Endothelial cell (in vitro differentiated cells): ENCODE results near the gene TRNP1. TPM values are rescaled to one million over a fixed set of nuclear protein-coding genes. Genes with fewer than 3 reads are reported as not detected.
A peak's percentile ranks its signal among the peaks of the same experiment; 100 is the strongest.
"Not testable (repeated sequence)": the region's sequence is repeated elsewhere in the genome, so short reads cannot be mapped to it uniquely, and the experiment has no call there.

Source experiments
- DNase-seq: peaks from one replicate; pipeline ENCODE4 v3.0.0; 2021; ENCODE audit warnings: low spot score
- H3K27ac Mint-ChIP-seq: one replicate; pipeline ENCODE4 v1.8.0; 2021; ENCODE audit warnings: mixed read lengths, inconsistent platforms; ENCODE audit not compliant: unreplicated experiment
- H3K27me3 Mint-ChIP-seq: one replicate; pipeline ENCODE4 v1.8.0; 2021; ENCODE audit warnings: mild to moderate bottlenecking, moderate library complexity, mixed read lengths, inconsistent platforms; ENCODE audit not compliant: unreplicated experiment
- H3K36me3 Mint-ChIP-seq: one replicate; pipeline ENCODE4 v1.8.0; 2021; ENCODE audit warnings: mild to moderate bottlenecking, low read depth, mixed read lengths, inconsistent platforms; ENCODE audit not compliant: unreplicated experiment
- H3K4me1 Mint-ChIP-seq: one replicate; pipeline ENCODE4 v1.8.0; 2021; ENCODE audit warnings: mild to moderate bottlenecking, mixed read lengths, inconsistent platforms; ENCODE audit not compliant: unreplicated experiment
- H3K4me3 Mint-ChIP-seq: one replicate; pipeline ENCODE4 v1.8.0; 2021; ENCODE audit warnings: mild to moderate bottlenecking, mixed read lengths, inconsistent platforms; ENCODE audit not compliant: unreplicated experiment
- H3K9me3 Mint-ChIP-seq: one replicate; pipeline ENCODE4 v1.8.0; 2021; ENCODE audit warnings: mixed read lengths, inconsistent platforms; ENCODE audit not compliant: unreplicated experiment
- long read RNA-seq: library from polyadenylated mRNA; unstranded; transcript quantifications from one replicate; pipeline ENCODE4 v2.0.0, GENCODE V29; 2020; ENCODE audit not compliant: unreplicated experiment
- total RNA-seq: library from RNA; stranded (reverse); fragmentation: NEBNext Ultra II Directional; extraction: Animal tissue kit (Norgen Biotek cat#: 25700); gene quantifications from one replicate; pipeline ENCODE4 v1.2.1, GENCODE V29; 2021; ENCODE audit not compliant: unreplicated experiment
- TF ChIP-seq, protein P1 (sequence below): fragments of 200-600 bp; sonication (generic); IDR thresholded peaks from one replicate; pipeline ENCODE4 v1.5.0; 2021; ENCODE audit warnings: antibody characterized with exemption; ENCODE audit not compliant: unreplicated experiment

Gene TRNP1, protein sequence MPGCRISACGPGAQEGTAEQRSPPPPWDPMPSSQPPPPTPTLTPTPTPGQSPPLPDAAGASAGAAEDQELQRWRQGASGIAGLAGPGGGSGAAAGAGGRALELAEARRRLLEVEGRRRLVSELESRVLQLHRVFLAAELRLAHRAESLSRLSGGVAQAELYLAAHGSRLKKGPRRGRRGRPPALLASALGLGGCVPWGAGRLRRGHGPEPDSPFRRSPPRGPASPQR
- total RNA-seq, result 4.2 TPM
- long read RNA-seq, result 0 reads

DNA sequence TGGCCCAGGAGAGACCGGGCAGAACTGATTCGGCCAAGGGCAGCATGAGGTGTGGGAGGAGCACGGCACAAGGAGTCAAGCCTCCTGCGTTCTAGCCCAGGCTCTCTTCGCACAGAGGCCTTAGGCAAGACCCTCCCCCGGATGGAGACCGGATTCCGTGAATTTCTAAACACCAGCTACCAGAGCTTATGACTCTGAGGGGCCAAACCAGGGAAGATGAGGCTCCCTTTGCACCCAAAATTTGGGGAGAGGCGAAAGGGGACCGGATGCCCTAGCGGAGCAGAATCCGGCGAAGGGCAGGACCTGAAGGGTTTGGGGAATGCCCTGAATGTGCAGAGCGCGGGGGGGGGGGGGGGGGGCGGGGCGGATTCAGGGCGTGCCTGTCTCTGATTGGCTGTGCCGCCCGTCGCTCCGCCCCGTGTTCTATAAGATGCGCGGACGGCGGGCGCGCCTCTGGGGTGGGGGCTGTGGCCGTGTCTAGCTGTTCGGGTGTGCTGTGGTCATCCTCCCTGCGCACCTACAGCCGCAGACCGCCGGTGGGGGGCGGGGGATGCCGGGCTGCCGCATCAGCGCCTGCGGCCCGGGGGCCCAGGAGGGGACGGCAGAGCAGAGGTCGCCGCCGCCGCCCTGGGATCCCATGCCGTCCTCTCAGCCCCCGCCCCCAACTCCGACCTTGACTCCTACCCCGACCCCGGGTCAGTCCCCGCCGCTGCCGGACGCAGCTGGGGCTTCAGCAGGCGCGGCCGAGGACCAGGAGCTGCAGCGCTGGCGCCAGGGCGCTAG is at the start of gene TRNP1:
Gene TRNP1, plus strand, starts transcription at position 456 of the 783 bp plus-strand sequence. Its CDS starts 95 bp downstream, at position 551.
- Mint-ChIP-seq H3K9me3 (no peaks in the 10 kb centered on the region), H3K27ac (no peak within 1 kb of the TSS), H3K4me3 (peak within 1 kb of the TSS; percentile 88), H3K36me3 (no peaks in the 10 kb centered on the region), H3K4me1 (peaks cover 11% of the 10 kb centered on the region), H3K27me3 (peaks cover 19% of the 10 kb centered on the region)
- peak; percentile 57 for DNase-seq
- TF ChIP-seq, protein P1, sequence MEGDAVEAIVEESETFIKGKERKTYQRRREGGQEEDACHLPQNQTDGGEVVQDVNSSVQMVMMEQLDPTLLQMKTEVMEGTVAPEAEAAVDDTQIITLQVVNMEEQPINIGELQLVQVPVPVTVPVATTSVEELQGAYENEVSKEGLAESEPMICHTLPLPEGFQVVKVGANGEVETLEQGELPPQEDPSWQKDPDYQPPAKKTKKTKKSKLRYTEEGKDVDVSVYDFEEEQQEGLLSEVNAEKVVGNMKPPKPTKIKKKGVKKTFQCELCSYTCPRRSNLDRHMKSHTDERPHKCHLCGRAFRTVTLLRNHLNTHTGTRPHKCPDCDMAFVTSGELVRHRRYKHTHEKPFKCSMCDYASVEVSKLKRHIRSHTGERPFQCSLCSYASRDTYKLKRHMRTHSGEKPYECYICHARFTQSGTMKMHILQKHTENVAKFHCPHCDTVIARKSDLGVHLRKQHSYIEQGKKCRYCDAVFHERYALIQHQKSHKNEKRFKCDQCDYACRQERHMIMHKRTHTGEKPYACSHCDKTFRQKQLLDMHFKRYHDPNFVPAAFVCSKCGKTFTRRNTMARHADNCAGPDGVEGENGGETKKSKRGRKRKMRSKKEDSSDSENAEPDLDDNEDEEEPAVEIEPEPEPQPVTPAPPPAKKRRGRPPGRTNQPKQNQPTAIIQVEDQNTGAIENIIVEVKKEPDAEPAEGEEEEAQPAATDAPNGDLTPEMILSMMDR, result no peak

DNA sequence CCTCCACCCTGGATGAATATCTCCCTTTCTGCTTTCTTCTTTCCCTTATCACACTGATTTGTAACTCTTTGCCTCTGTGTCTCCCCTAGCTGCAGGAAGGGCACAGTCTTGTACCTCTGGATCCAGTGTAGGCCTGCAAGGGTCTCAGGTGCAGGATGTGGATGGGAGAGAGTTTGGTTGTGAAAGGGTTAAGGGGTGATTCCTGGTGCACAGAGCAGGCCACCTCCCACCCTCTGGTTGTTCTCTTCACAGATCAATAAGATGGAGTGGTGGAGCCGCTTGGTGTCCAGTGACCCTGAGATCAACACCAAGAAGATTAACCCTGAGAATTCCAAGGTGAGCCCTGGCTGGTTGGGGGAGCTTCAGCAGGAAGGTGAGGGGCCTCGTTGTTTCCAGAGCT is 48.4 kb upstream of the TRNP1 start:
- no peak for DNase-seq
- no peaks in the 10 kb centered on the region for H3K4me1 Mint-ChIP-seq
- H3K36me3 Mint-ChIP-seq, result peaks cover 22% of the 10 kb centered on the region
- H3K9me3 Mint-ChIP-seq, result no peaks in the 10 kb centered on the region
- H3K27ac Mint-ChIP-seq, result no peak overlapping the region
- H3K27me3 Mint-ChIP-seq, result peaks cover 1% of the 10 kb centered on the region
- TF ChIP-seq, protein P1, result no peak
- no peak overlapping the region for H3K4me3 Mint-ChIP-seq

DNA sequence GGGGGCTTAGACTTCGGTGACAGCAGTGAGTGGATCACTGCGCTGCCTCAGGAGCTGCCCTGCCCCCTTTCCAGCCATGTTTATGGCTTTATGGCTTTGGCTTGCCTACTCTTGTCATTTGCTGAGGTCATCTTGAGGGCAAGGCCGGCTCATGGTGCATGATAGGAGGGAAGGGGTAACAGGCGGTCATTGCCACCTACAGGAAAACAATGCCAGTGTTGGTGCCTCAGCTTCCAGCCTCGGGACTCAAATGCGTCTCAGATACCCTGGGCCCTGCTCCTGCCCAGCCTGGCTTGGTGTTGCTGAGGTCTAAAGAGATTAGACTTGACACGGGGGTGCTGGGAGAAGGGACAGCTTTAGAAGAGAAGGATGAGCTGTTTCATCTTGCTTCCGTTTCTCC is 47.8 kb upstream of the TRNP1 start:
- Mint-ChIP-seq H3K36me3 (peaks cover 22% of the 10 kb centered on the region), H3K4me3 (peak overlapping the region; percentile 42), H3K27ac (no peak overlapping the region), H3K27me3 (peaks cover 1% of the 10 kb centered on the region), H3K9me3 (no peaks in the 10 kb centered on the region), H3K4me1 (no peaks in the 10 kb centered on the region)
- TF ChIP-seq, protein P1, result no peak
- DNase-seq, result no peak

DNA sequence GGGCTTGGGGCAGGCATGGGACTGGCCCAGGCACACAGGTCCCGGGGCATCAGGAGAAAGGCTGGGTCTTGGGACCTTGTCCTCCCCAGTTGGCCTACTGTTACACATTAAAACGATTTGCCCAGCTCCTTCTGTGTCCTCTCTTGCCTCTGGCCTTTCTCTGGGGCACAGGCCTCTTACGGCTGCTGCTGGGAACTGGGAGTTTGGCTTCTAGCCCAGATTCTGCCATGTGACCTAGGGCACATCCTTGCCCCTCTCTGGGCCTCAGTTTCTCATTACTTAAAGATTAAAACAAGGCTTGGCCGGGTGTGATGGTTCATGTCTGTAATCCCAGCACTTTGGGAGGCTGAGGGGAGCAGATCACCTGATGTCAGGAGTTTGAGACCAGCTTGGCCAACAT is 47.2 kb upstream of the TRNP1 start:
- peaks cover 4% of the 10 kb centered on the region for H3K27me3 Mint-ChIP-seq
- no peaks in the 10 kb centered on the region for H3K4me1 Mint-ChIP-seq
- DNase-seq, result no peak
- no peak overlapping the region for H3K27ac Mint-ChIP-seq
- TF ChIP-seq, protein P1, result no peak
- H3K9me3 Mint-ChIP-seq, result no peaks in the 10 kb centered on the region
- no peak overlapping the region for H3K4me3 Mint-ChIP-seq
- H3K36me3 Mint-ChIP-seq, result peaks cover 22% of the 10 kb centered on the region

DNA sequence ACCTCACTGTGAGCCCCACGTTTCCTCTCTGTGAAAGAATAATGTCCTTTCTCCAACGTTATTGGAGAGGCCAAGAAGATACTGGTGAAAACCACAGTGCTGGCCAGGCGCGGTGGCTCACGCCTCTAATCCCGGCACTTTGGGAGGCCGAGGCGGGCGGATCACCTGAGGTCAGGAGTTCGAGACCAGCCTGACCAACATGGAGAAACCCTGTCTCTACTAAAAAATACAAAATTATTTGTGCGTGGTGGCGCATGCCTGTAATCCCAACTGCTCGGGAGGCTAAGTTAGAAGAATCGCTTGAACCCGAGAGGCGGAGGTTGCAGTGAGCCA is 44.8 kb upstream of the TRNP1 start:
- not testable (repeated sequence) for DNase-seq, H3K27me3 Mint-ChIP-seq, H3K9me3 Mint-ChIP-seq, H3K4me1 Mint-ChIP-seq, H3K4me3 Mint-ChIP-seq, H3K27ac Mint-ChIP-seq
- H3K36me3 Mint-ChIP-seq, result peaks cover 12% of the 10 kb centered on the region
